Hematopoietic multipotent progenitor cell treated with erythropoietin and hydrocortisone succinate and interleukin-3 and kit ligand, for 17 days (in vitro differentiated cells): Measurements from ENCODE around the gene IL17F.

Experiments used
- DNase-seq: peaks from one replicate; pipeline ENCODE4 v3.0.0-alpha.2; 2015; ENCODE audit warnings: low spot score

IL17F gene

DNA sequence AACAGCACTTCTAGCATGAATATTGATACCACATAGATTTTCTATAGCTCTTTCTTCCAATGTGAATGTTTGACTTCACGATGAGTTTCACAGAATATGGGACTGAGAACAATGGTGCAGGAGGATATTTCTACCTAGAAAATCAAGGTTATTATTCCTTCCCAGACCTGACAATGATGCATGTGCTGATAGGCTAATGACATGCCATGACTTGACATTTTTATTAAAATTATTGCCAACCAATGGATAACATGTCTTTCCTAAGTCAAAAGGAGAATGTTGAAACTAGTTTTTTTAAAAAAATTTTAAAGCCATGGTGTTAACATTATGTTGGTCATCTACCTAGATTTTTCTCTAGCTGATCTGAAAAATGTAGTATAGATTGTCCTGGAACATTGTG lies 57.2 kb downstream of the IL17F start:
- DNase-seq: no peak
